ENCODE results near the gene SKOR2. TPM values are rescaled to one million over a fixed set of nuclear protein-coding genes. Genes with fewer than 3 reads are reported as not detected.

The SKOR2 gene
- total RNA-seq, 4 donors from 2014 or later, result not detected

DNA sequence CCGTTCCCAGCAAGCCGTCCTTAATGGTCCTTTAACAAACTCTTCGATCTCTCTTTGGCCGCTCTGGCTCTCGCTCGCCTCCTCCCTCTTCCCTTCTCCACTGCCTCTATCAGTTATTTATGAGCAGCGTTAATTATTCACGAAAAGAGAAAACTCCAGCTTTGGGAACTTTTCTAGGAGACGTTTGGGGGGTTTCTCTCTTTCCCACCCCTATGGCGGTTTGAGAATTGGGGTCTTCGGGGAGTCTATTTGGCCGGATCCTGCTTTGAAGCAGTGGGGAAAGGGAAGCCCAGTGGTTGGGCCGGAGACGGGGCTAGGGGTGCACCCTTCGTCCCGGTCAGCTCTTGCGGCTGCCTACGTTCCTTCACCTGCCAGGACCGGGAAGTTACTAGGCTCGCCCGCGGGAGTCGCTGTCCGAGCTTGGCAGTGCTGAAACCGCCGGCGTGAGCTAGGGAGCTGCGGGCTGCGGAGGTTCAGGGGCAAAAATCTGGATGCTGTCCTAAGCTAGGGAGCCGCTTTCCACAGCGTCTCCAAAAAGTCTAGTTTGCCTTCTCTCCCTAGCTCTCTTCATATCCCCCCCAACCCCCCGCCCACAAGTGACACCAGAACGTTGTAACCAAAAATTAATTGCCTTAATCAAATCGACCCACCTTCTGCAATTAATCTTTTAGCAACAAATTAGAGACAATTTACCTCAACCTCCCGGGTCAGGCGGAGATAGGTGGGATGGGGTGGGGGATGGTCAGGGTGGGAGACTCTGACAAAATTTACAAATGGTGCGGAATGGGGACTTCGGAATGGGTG lies 8.9 kb upstream of the SKOR2 start:
- H3K4me3 ChIP-seq, result no peak overlapping the region
- H3K27me3 ChIP-seq, result peaks cover 0 to 95% of the 10 kb centered on the region in 2 donors
- peaks cover 0 to 3% (median 0%) of the 10 kb centered on the region in 3 donors for H3K36me3 ChIP-seq
- 4 to 6% methylated on average over 37 to 38 of the region's 38 CpGs for WGBS, 2 donors
- H3K9me3 ChIP-seq, result peaks cover 0 to 5% (median 0%) of the 10 kb centered on the region in 4 donors
- no peak for TF ChIP-seq POLR2A (IDR thresholded peaks at IDR 0.05)
- TF ChIP-seq EP300 (IDR thresholded peaks at IDR 0.05), result no peak
- TF ChIP-seq, protein P1, sequence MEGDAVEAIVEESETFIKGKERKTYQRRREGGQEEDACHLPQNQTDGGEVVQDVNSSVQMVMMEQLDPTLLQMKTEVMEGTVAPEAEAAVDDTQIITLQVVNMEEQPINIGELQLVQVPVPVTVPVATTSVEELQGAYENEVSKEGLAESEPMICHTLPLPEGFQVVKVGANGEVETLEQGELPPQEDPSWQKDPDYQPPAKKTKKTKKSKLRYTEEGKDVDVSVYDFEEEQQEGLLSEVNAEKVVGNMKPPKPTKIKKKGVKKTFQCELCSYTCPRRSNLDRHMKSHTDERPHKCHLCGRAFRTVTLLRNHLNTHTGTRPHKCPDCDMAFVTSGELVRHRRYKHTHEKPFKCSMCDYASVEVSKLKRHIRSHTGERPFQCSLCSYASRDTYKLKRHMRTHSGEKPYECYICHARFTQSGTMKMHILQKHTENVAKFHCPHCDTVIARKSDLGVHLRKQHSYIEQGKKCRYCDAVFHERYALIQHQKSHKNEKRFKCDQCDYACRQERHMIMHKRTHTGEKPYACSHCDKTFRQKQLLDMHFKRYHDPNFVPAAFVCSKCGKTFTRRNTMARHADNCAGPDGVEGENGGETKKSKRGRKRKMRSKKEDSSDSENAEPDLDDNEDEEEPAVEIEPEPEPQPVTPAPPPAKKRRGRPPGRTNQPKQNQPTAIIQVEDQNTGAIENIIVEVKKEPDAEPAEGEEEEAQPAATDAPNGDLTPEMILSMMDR (IDR thresholded peaks at IDR 0.05), result no peak
- H3K4me1 ChIP-seq, result peaks cover 0 to 26% (median 0%) of the 10 kb centered on the region in 4 donors
- DNase-seq (ENCODE audit: low spot score in 2 of 2), result no peak
- no peak overlapping the region for H3K27ac ChIP-seq

GRCh38 chr18:47254341-47254939 lies 3.0 kb upstream of the SKOR2 start:
- 4% methylated on average over 31 of the region's 31 CpGs for WGBS, 2 donors
- Histone ChIP-seq H3K4me1 (peaks cover 0 to 12% (median 0%) of the 10 kb centered on the region in 4 donors), H3K27ac (no peak overlapping the region), H3K27me3 (peaks cover 0 to 95% of the 10 kb centered on the region in 2 donors), H3K36me3 (no peaks in the 10 kb centered on the region), H3K9me3 (peaks cover 0 to 7% (median 0%) of the 10 kb centered on the region in 4 donors), H3K4me3 (no peak overlapping the region)
- DNase-seq (ENCODE audit: low spot score in 2 of 2), result peak in 1 of 2 donors; percentile 7
- TF ChIP-seq POLR2A (IDR thresholded peaks at IDR 0.05) (no peak), EP300 (IDR thresholded peaks at IDR 0.05) (no peak)
- TF ChIP-seq, protein P1 (IDR thresholded peaks at IDR 0.05), result no peak

DNA sequence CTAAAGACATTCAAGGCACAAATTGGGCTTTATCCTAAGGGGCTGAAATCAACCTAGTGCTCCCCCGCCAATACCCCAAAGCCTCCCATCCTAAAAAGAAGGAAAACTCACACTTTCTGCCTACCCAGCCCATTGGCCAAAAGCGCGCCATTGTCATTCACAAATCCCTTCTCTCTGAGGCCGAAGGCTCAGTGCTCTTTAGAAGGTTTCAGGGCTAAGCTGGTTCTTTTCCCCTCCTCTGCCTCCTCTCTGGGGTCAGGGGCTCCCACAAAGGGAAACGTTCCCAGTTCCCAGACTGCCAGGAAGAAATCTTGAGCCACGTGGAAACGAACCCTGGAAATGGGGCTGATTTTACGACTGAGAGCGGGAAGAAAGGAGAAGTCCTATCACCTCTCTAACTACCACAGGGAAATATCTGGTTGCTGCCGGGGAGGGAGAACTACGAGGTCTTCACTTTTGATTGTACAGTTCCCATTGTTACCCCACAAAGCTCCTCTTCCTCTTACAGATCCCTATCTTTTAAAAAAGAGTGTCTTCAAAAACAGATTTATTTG lies 1.7 kb upstream of the SKOR2 start:
- no peaks in the 10 kb centered on the region for H3K36me3 ChIP-seq
- TF ChIP-seq, protein P1 (IDR thresholded peaks at IDR 0.05), result no peak
- no peak for TF ChIP-seq EP300 (IDR thresholded peaks at IDR 0.05)
- WGBS, 2 donors, result 2 to 3% methylated on average over 11 of the region's 11 CpGs
- peaks cover 0 to 98% of the 10 kb centered on the region in 2 donors for H3K27me3 ChIP-seq
- peaks cover 0 to 12% (median 0%) of the 10 kb centered on the region in 4 donors for H3K4me1 ChIP-seq
- no peak for DNase-seq (ENCODE audit: low spot score in 2 of 2)
- peaks cover 0 to 12% (median 0%) of the 10 kb centered on the region in 4 donors for H3K9me3 ChIP-seq
- no peak overlapping the region for H3K27ac ChIP-seq
- no peak overlapping the region for H3K4me3 ChIP-seq

GRCh38 chr18:47250391-47251046 lies 941 bp downstream of the SKOR2 start:
- Histone ChIP-seq H3K4me3 (no peak overlapping the region), H3K27ac (no peak overlapping the region), H3K27me3 (peaks cover 0 to 87% of the 10 kb centered on the region in 2 donors), H3K9me3 (peaks cover 0 to 12% (median 0%) of the 10 kb centered on the region in 4 donors), H3K4me1 (peaks cover 0 to 27% (median 0%) of the 10 kb centered on the region in 4 donors), H3K36me3 (no peaks in the 10 kb centered on the region)
- no peak for DNase-seq (ENCODE audit: low spot score in 2 of 2)
- TF ChIP-seq EP300 (IDR thresholded peaks at IDR 0.05), result no peak
- TF ChIP-seq, protein P1 (IDR thresholded peaks at IDR 0.05), result no peak
- no peak for TF ChIP-seq POLR2A (IDR thresholded peaks at IDR 0.05)
- 5 to 8% methylated on average over 24 to 26 of the region's 26 CpGs for WGBS, 2 donors
